CD14-positive monocyte (primary cell): Measurements from ENCODE around the gene SMC3. TPM values are rescaled to one million over a fixed set of nuclear protein-coding genes. Genes with fewer than 3 reads are reported as not detected.

Source experiments
- DNase-seq, 3 donors: peaks; one replicate each; pipeline ENCODE4 v3.0.0-alpha.2; 2011 to 2022
- H2AFZ ChIP-seq: 2 replicates; pipeline ENCODE4 v1.6.0; 2012; ENCODE audit warnings: mild to moderate bottlenecking, low read depth, low read length, inconsistent platforms; ENCODE audit not compliant: insufficient read depth, poor library complexity, severe bottlenecking
- H3K27ac ChIP-seq, 2 donors: 1 replicate in 1 of 2; 2 replicates in 1 of 2; pipeline ENCODE4 v1.5.1; 2012 to 2013; ENCODE audit warnings: low read length in 2 of 2, control low read depth in 1 of 2, inconsistent platforms in 1 of 2, low read depth in 1 of 2, mild to moderate bottlenecking in 1 of 2
- H3K27me3 ChIP-seq, 2 donors: one replicate each; pipeline versions ENCODE4 v1.6.0 to v1.6.1; 2011 to 2013; ENCODE audit warnings: low read length in 2 of 2; ENCODE audit not compliant: control insufficient read depth in 2 of 2, insufficient read depth in 2 of 2
- H3K36me3 ChIP-seq, 2 donors: replicated peaks in 1 of 2; 1 replicate in 1 of 2; 2 replicates in 1 of 2; pipeline versions ENCODE4 v1.5.1 to v1.6.1; 2012 to 2013; ENCODE audit warnings: low read length in 2 of 2, control low read depth in 1 of 2, inconsistent platforms in 1 of 2, mild to moderate bottlenecking in 1 of 2; ENCODE audit not compliant: insufficient read depth in 2 of 2, control insufficient read depth in 1 of 2
- H3K4me1 ChIP-seq, 2 donors: 1 replicate in 1 of 2; 2 replicates in 1 of 2; pipeline versions ENCODE4 v1.5.1 to v1.6.1; 2012 to 2013; ENCODE audit warnings: low read length in 2 of 2, control low read depth in 1 of 2, inconsistent platforms in 1 of 2, mild to moderate bottlenecking in 1 of 2, moderate library complexity in 1 of 2; ENCODE audit not compliant: insufficient read depth in 2 of 2, control insufficient read depth in 1 of 2
- H3K4me2 ChIP-seq: replicated peaks from 2 replicates; pipeline ENCODE3; 2012; ENCODE audit warnings: low read length, moderate library complexity, mild to moderate bottlenecking; ENCODE audit not compliant: poor library complexity, severe bottlenecking; ENCODE audit errors: extremely low read depth
- H3K4me3 ChIP-seq, 3 experiments: fragments of 200-600 bp in 1 of 3; sonication (generic) in 1 of 3; replicated peaks in 1 of 3; 1 replicate in 2 of 3; 2 replicates in 1 of 3; pipeline ENCODE4 v1.5.1; 2011 to 2013; ENCODE audit warnings: low read length in 3 of 3, mild to moderate bottlenecking in 3 of 3, control low read depth in 2 of 3, low read depth in 2 of 3, inconsistent platforms in 1 of 3, moderate library complexity in 1 of 3
- H3K79me2 ChIP-seq: 2 replicates; pipeline ENCODE4 v1.6.0; 2012; ENCODE audit warnings: mild to moderate bottlenecking, control low read depth, inconsistent platforms, low read length, moderate library complexity; ENCODE audit not compliant: insufficient read depth
- H3K9ac ChIP-seq: 2 replicates; pipeline ENCODE4 v1.6.0; 2017; ENCODE audit warnings: low read length, mild to moderate bottlenecking; ENCODE audit not compliant: insufficient read depth, poor library complexity, severe bottlenecking
- H3K9me3 ChIP-seq, 2 donors: replicated peaks in 1 of 2; 1 replicate in 1 of 2; 2 replicates in 1 of 2; pipeline versions ENCODE4 v1.5.1 to v1.6.1; 2012 to 2013; ENCODE audit warnings: low read length in 2 of 2, control low read depth in 1 of 2; ENCODE audit not compliant: control insufficient read depth in 1 of 2, insufficient read depth in 1 of 2
- H4K20me1 ChIP-seq: 2 replicates; pipeline ENCODE4 v1.6.0; 2012; ENCODE audit warnings: mild to moderate bottlenecking, low read length, control low read depth, moderate library complexity; ENCODE audit not compliant: insufficient read depth
- H3K27ac Mint-ChIP-seq, 7 donors: one replicate each; pipeline ENCODE4 v1.8.0; 2020; ENCODE audit warnings: mild to moderate bottlenecking in 7 of 7, mixed read lengths in 7 of 7, moderate library complexity in 6 of 7, inconsistent platforms in 2 of 7
- H3K27me3 Mint-ChIP-seq, 3 donors: one replicate each; pipeline ENCODE4 v1.8.0; 2021 to 2022; ENCODE audit warnings: low read depth in 3 of 3, mild to moderate bottlenecking in 3 of 3, mixed read lengths in 3 of 3, moderate library complexity in 3 of 3, inconsistent platforms in 1 of 3
- H3K36me3 Mint-ChIP-seq, 2 donors: one replicate each; pipeline ENCODE4 v1.8.0; 2020; ENCODE audit warnings: mixed read lengths in 2 of 2, inconsistent platforms in 1 of 2, mild to moderate bottlenecking in 1 of 2
- H3K4me1 Mint-ChIP-seq: one replicate; pipeline ENCODE4 v1.8.0; 2020; ENCODE audit warnings: mild to moderate bottlenecking, mixed read lengths
- H3K4me3 Mint-ChIP-seq, 2 donors: one replicate each; pipeline ENCODE4 v1.8.0; 2020; ENCODE audit warnings: mild to moderate bottlenecking in 2 of 2, mixed read lengths in 2 of 2, moderate library complexity in 1 of 2
- H3K9me3 Mint-ChIP-seq, 7 donors: one replicate each; pipeline ENCODE4 v1.8.0; 2020 to 2022; ENCODE audit warnings: mixed read lengths in 7 of 7, mild to moderate bottlenecking in 6 of 7, moderate library complexity in 6 of 7, inconsistent platforms in 2 of 7
- CTCF ChIP-seq: fragments of 200-600 bp; IDR thresholded peaks from one replicate; pipeline ENCODE4 v1.8.0; 2022; ENCODE audit warnings: antibody characterized with exemption, mild to moderate bottlenecking
- whole genome bisulfite sequencing: methylation state at CpG from one replicate; pipeline ENCODE4 v1.1.5; 2013; ENCODE audit warnings: missing lambda C conversion rate; ENCODE audit not compliant: insufficient coverage; 5-methylcytosine and 5-hydroxymethylcytosine counted together
- intact Hi-C, 2 donors: fragments of 100-400 bp; cut with micrococcal nuclease; formaldehyde crosslinking; loops; one replicate each; pipeline versions ENCODE4 v1.15.0 to v1.15.1; 2023
- polyA plus RNA-seq, 3 donors: library from polyadenylated mRNA; depleted of rRNA in 1 of 3; unstranded in 2 of 3; stranded (reverse) in 1 of 3; fragments of 300-500 nt in 2 of 3; fragments of >200 nt in 1 of 3; fragmentation: Illumina TruSeq in 2 of 3; gene quantifications; 1 replicate in 2 of 3; 2 replicates in 1 of 3; pipeline ENCODE4 v1.2.3, GENCODE V29; 2012 to 2021

SMC3 gene
- polyA plus RNA-seq, 3 donors = 5.0 to 33.9 (median 21.1) TPM

- H3K27ac ChIP-seq = no peak overlapping the region
- Mint-ChIP-seq H3K27me3 (peaks cover 0 to 1% (median 0%) of the 10 kb centered on the region in 3 donors), H3K27ac (no peak overlapping the region), H3K9me3 (no peaks in the 10 kb centered on the region), H3K36me3 (peaks cover 74 to 88% of the 10 kb centered on the region in 2 donors), H3K4me3 (no peak overlapping the region), H3K4me1 (no peaks in the 10 kb centered on the region)
- no peaks in the 10 kb centered on the region for H3K9me3 ChIP-seq
- no peaks in the 10 kb centered on the region for H3K27me3 ChIP-seq
- intact Hi-C loops = no loop called here
- H4K20me1 ChIP-seq = no peaks in the 10 kb centered on the region
- peaks cover 83 to 97% of the 10 kb centered on the region in 2 donors for H3K36me3 ChIP-seq
- H3K4me3 ChIP-seq = no peak overlapping the region
- no peaks in the 10 kb centered on the region for H3K4me1 ChIP-seq
- H3K9ac ChIP-seq = no peak overlapping the region
- H2AFZ ChIP-seq = no peak overlapping the region
- no peak for DNase-seq
- WGBS = no CpG with 5 or more reads among the region's 3 CpGs
- peaks cover 3% of the 10 kb centered on the region for H3K79me2 ChIP-seq
- H3K4me2 ChIP-seq = no peak overlapping the region
- no peak for TF ChIP-seq CTCF
These were observed 16.5 kb downstream of the SMC3 start for GRCh38 chr10:110584006-110584405.

GRCh38 chr10:110591760-110592159 lies 24.3 kb downstream of the SMC3 start:
- WGBS = 92% methylated on average over 2 of the region's 5 CpGs
- TF ChIP-seq CTCF = no peak
- Histone ChIP-seq H3K9ac (no peak overlapping the region), H4K20me1 (no peaks in the 10 kb centered on the region), H3K4me2 (no peak overlapping the region), H3K27ac (no peak overlapping the region), H3K4me3 (no peak overlapping the region), H2AFZ (no peak overlapping the region), H3K9me3 (no peaks in the 10 kb centered on the region), H3K4me1 (no peaks in the 10 kb centered on the region), H3K36me3 (peaks cover 74 to 95% of the 10 kb centered on the region in 2 donors), H3K27me3 (no peaks in the 10 kb centered on the region), H3K79me2 (no peaks in the 10 kb centered on the region)
- intact Hi-C loops = no loop called here
- peaks cover 4% of the 10 kb centered on the region for H3K4me1 Mint-ChIP-seq
- no peak for DNase-seq
- no peaks in the 10 kb centered on the region for H3K9me3 Mint-ChIP-seq
- H3K4me3 Mint-ChIP-seq = no peak overlapping the region
- peaks cover 0 to 2% (median 0%) of the 10 kb centered on the region in 3 donors for H3K27me3 Mint-ChIP-seq
- H3K27ac Mint-ChIP-seq = no peak overlapping the region
- peaks cover 76 to 91% of the 10 kb centered on the region in 2 donors for H3K36me3 Mint-ChIP-seq
